Activated naive CD4-positive, alpha-beta T cell treated with anti-CD3 and anti-CD28 coated beads, Interleukin-2, amount 50 U/mL, for 72 hours (primary cell): ENCODE data around the gene IFNA4. TPM values are rescaled to one million over a fixed set of nuclear protein-coding genes. Genes with fewer than 3 reads are reported as not detected.

ENCODE experiments used
- total RNA-seq, 2 donors: library from RNA; stranded (reverse); gene quantifications; one replicate each; pipeline ENCODE4 v1.2.3, GENCODE V29; 2022

IFNA4 gene
- total RNA-seq, 2 donors from 2014 or later, result not detected

Other genes with a start within 250 kb of the IFNA4 start
- 1 to 10 TPM in 1 of 2 donors, under 1 TPM in 1; 0.87 to 3.9 TPM for gene HACD4, start 155.9 kb downstream of the IFNA4 start, total RNA-seq
- under 1 TPM; 0.46 to 0.80 TPM for gene IFNB1, start 109.6 kb downstream of the IFNA4 start, total RNA-seq
- not detected for gene IFNW1, start 45.8 kb downstream of the IFNA4 start, total RNA-seq
- not detected for gene IFNA21, start 20.9 kb downstream of the IFNA4 start, total RNA-seq
- gene IFNA7, start 14.6 kb upstream of the IFNA4 start, total RNA-seq, result not detected
- not detected for gene IFNA10, start 19.6 kb upstream of the IFNA4 start, total RNA-seq
- not detected for gene IFNA16, start 29.7 kb upstream of the IFNA4 start, total RNA-seq
- gene IFNA17, start 40.6 kb upstream of the IFNA4 start, total RNA-seq, result not detected
- gene IFNA14, start 52.4 kb upstream of the IFNA4 start, total RNA-seq, result not detected
- gene IFNA5, start 117.7 kb upstream of the IFNA4 start, total RNA-seq, result not detected
- 10 to 100 TPM; 14.6 to 14.8 TPM for gene KLHL9, start 147.8 kb upstream of the IFNA4 start, total RNA-seq
- not detected for gene IFNA6, start 163.3 kb upstream of the IFNA4 start, total RNA-seq
- gene IFNA13, start 180.5 kb upstream of the IFNA4 start, total RNA-seq, result not detected
- not detected for gene IFNA2, start 197.8 kb upstream of the IFNA4 start, total RNA-seq
- gene IFNA8, start 221.5 kb upstream of the IFNA4 start, total RNA-seq, result not detected